H1 (cell line): ENCODE measurements around the gene GNB1.

Source experiments
- ASH2L ChIP-seq: fragments of 200-600, 300-600 bp; sonication (generic); IDR thresholded peaks from one replicate; pipeline ENCODE4 v1.7.1; 2017; ENCODE audit warnings: low read length
- ATF2 ChIP-seq: IDR thresholded peaks from 2 replicates; pipeline ENCODE4 v1.6.1; 2012; ENCODE audit warnings: low read length, inconsistent platforms
- GTF2F1 ChIP-seq: IDR thresholded peaks from 2 replicates; pipeline ENCODE4 v1.6.1; 2012; ENCODE audit warnings: low read depth, low read length, improper control_type of control experiment, borderline replicate concordance

- TF ChIP-seq GTF2F1 = no peak
- no peak for TF ChIP-seq ASH2L
- no peak for TF ChIP-seq ATF2
These were observed 94.4 kb downstream of the GNB1 start for GRCh38 chr1:1796466-1796865.
